CD14-positive monocyte (primary cell): Measurements from ENCODE around the gene YES1. TPM values are rescaled to one million over a fixed set of nuclear protein-coding genes. Genes with fewer than 3 reads are reported as not detected.
A peak's percentile ranks its signal among the peaks of the same experiment; 100 is the strongest.

Experiments
- DNase-seq, 3 donors: peaks; one replicate each; pipeline ENCODE4 v3.0.0-alpha.2; 2011 to 2022
- H2AFZ ChIP-seq: 2 replicates; pipeline ENCODE4 v1.6.0; 2012; ENCODE audit warnings: mild to moderate bottlenecking, low read depth, low read length, inconsistent platforms; ENCODE audit not compliant: insufficient read depth, poor library complexity, severe bottlenecking
- H3K27ac ChIP-seq, 2 donors: 1 replicate in 1 of 2; 2 replicates in 1 of 2; pipeline ENCODE4 v1.5.1; 2012 to 2013; ENCODE audit warnings: low read length in 2 of 2, control low read depth in 1 of 2, inconsistent platforms in 1 of 2, low read depth in 1 of 2, mild to moderate bottlenecking in 1 of 2
- H3K27me3 ChIP-seq, 2 donors: one replicate each; pipeline versions ENCODE4 v1.6.0 to v1.6.1; 2011 to 2013; ENCODE audit warnings: low read length in 2 of 2; ENCODE audit not compliant: control insufficient read depth in 2 of 2, insufficient read depth in 2 of 2
- H3K36me3 ChIP-seq, 2 donors: replicated peaks in 1 of 2; 1 replicate in 1 of 2; 2 replicates in 1 of 2; pipeline versions ENCODE4 v1.5.1 to v1.6.1; 2012 to 2013; ENCODE audit warnings: low read length in 2 of 2, control low read depth in 1 of 2, inconsistent platforms in 1 of 2, mild to moderate bottlenecking in 1 of 2; ENCODE audit not compliant: insufficient read depth in 2 of 2, control insufficient read depth in 1 of 2
- H3K4me1 ChIP-seq, 2 donors: 1 replicate in 1 of 2; 2 replicates in 1 of 2; pipeline versions ENCODE4 v1.5.1 to v1.6.1; 2012 to 2013; ENCODE audit warnings: low read length in 2 of 2, control low read depth in 1 of 2, inconsistent platforms in 1 of 2, mild to moderate bottlenecking in 1 of 2, moderate library complexity in 1 of 2; ENCODE audit not compliant: insufficient read depth in 2 of 2, control insufficient read depth in 1 of 2
- H3K4me2 ChIP-seq: replicated peaks from 2 replicates; pipeline ENCODE3; 2012; ENCODE audit warnings: low read length, moderate library complexity, mild to moderate bottlenecking; ENCODE audit not compliant: poor library complexity, severe bottlenecking; ENCODE audit errors: extremely low read depth
- H3K4me3 ChIP-seq, 3 experiments: fragments of 200-600 bp in 1 of 3; sonication (generic) in 1 of 3; replicated peaks in 1 of 3; 1 replicate in 2 of 3; 2 replicates in 1 of 3; pipeline ENCODE4 v1.5.1; 2011 to 2013; ENCODE audit warnings: low read length in 3 of 3, mild to moderate bottlenecking in 3 of 3, control low read depth in 2 of 3, low read depth in 2 of 3, inconsistent platforms in 1 of 3, moderate library complexity in 1 of 3
- H3K79me2 ChIP-seq: 2 replicates; pipeline ENCODE4 v1.6.0; 2012; ENCODE audit warnings: mild to moderate bottlenecking, control low read depth, inconsistent platforms, low read length, moderate library complexity; ENCODE audit not compliant: insufficient read depth
- H3K9ac ChIP-seq: 2 replicates; pipeline ENCODE4 v1.6.0; 2017; ENCODE audit warnings: low read length, mild to moderate bottlenecking; ENCODE audit not compliant: insufficient read depth, poor library complexity, severe bottlenecking
- H3K9me3 ChIP-seq, 2 donors: replicated peaks in 1 of 2; 1 replicate in 1 of 2; 2 replicates in 1 of 2; pipeline versions ENCODE4 v1.5.1 to v1.6.1; 2012 to 2013; ENCODE audit warnings: low read length in 2 of 2, control low read depth in 1 of 2; ENCODE audit not compliant: control insufficient read depth in 1 of 2, insufficient read depth in 1 of 2
- H4K20me1 ChIP-seq: 2 replicates; pipeline ENCODE4 v1.6.0; 2012; ENCODE audit warnings: mild to moderate bottlenecking, low read length, control low read depth, moderate library complexity; ENCODE audit not compliant: insufficient read depth
- H3K27ac Mint-ChIP-seq, 7 donors: one replicate each; pipeline ENCODE4 v1.8.0; 2020; ENCODE audit warnings: mild to moderate bottlenecking in 7 of 7, mixed read lengths in 7 of 7, moderate library complexity in 6 of 7, inconsistent platforms in 2 of 7
- H3K27me3 Mint-ChIP-seq, 3 donors: one replicate each; pipeline ENCODE4 v1.8.0; 2021 to 2022; ENCODE audit warnings: low read depth in 3 of 3, mild to moderate bottlenecking in 3 of 3, mixed read lengths in 3 of 3, moderate library complexity in 3 of 3, inconsistent platforms in 1 of 3
- H3K36me3 Mint-ChIP-seq, 2 donors: one replicate each; pipeline ENCODE4 v1.8.0; 2020; ENCODE audit warnings: mixed read lengths in 2 of 2, inconsistent platforms in 1 of 2, mild to moderate bottlenecking in 1 of 2
- H3K4me1 Mint-ChIP-seq: one replicate; pipeline ENCODE4 v1.8.0; 2020; ENCODE audit warnings: mild to moderate bottlenecking, mixed read lengths
- H3K4me3 Mint-ChIP-seq, 2 donors: one replicate each; pipeline ENCODE4 v1.8.0; 2020; ENCODE audit warnings: mild to moderate bottlenecking in 2 of 2, mixed read lengths in 2 of 2, moderate library complexity in 1 of 2
- H3K9me3 Mint-ChIP-seq, 7 donors: one replicate each; pipeline ENCODE4 v1.8.0; 2020 to 2022; ENCODE audit warnings: mixed read lengths in 7 of 7, mild to moderate bottlenecking in 6 of 7, moderate library complexity in 6 of 7, inconsistent platforms in 2 of 7
- WGBS: methylation state at CpG from one replicate; pipeline ENCODE4 v1.1.5; 2013; ENCODE audit warnings: missing lambda C conversion rate; ENCODE audit not compliant: insufficient coverage; 5-methylcytosine and 5-hydroxymethylcytosine counted together
- intact Hi-C, 2 donors: fragments of 100-400 bp; cut with micrococcal nuclease; formaldehyde crosslinking; loops; one replicate each; pipeline versions ENCODE4 v1.15.0 to v1.15.1; 2023
- polyA plus RNA-seq, 3 donors: library from polyadenylated mRNA; depleted of rRNA in 1 of 3; unstranded in 2 of 3; stranded (reverse) in 1 of 3; fragments of 300-500 nt in 2 of 3; fragments of >200 nt in 1 of 3; fragmentation: Illumina TruSeq in 2 of 3; gene quantifications; 1 replicate in 2 of 3; 2 replicates in 1 of 3; pipeline ENCODE4 v1.2.3, GENCODE V29; 2012 to 2021
- TF ChIP-seq, protein P1 (sequence below): fragments of 200-600 bp; IDR thresholded peaks from one replicate; pipeline ENCODE4 v1.8.0; 2022; ENCODE audit warnings: antibody characterized with exemption, mild to moderate bottlenecking

YES1 gene
- polyA plus RNA-seq, 3 donors = not detected

DNA sequence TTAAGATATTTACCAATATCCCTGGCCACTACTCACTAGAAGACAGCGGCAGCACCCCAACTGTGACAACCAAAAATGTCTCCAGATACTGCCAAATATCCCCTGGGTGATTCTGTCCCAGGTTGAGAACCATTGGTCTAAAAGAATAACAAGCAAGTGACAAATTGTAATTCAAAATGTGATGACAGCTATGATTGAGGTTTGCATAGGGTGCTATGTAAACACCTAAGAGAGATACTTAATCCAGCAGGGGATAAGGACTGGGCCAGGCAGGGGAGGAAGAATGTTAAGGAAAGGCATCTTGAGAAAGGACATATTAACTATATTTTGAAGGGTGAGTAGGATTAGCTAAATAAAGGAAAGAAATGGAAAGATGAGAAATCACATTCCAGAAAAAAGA, 61.6 kb downstream of the YES1 start:
- intact Hi-C loops = no loop called here
- no CpG with 5 or more reads among the region's 1 CpG for WGBS
- Mint-ChIP-seq H3K36me3 (no peaks in the 10 kb centered on the region), H3K27ac (no peak overlapping the region), H3K4me1 (no peaks in the 10 kb centered on the region), H3K27me3 (peaks cover 32 to 52% (median 41%) of the 10 kb centered on the region in 3 donors), H3K4me3 (peak overlapping the region in 1 of 2 donors; percentile 13), H3K9me3 (no peaks in the 10 kb centered on the region)
- TF ChIP-seq, protein P1, sequence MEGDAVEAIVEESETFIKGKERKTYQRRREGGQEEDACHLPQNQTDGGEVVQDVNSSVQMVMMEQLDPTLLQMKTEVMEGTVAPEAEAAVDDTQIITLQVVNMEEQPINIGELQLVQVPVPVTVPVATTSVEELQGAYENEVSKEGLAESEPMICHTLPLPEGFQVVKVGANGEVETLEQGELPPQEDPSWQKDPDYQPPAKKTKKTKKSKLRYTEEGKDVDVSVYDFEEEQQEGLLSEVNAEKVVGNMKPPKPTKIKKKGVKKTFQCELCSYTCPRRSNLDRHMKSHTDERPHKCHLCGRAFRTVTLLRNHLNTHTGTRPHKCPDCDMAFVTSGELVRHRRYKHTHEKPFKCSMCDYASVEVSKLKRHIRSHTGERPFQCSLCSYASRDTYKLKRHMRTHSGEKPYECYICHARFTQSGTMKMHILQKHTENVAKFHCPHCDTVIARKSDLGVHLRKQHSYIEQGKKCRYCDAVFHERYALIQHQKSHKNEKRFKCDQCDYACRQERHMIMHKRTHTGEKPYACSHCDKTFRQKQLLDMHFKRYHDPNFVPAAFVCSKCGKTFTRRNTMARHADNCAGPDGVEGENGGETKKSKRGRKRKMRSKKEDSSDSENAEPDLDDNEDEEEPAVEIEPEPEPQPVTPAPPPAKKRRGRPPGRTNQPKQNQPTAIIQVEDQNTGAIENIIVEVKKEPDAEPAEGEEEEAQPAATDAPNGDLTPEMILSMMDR = no peak
- no peaks in the 10 kb centered on the region for H3K9me3 ChIP-seq
- H3K27ac ChIP-seq = no peak overlapping the region
- H3K27me3 ChIP-seq = peaks cover 23 to 61% of the 10 kb centered on the region in 2 donors
- H3K4me3 ChIP-seq = no peak overlapping the region
- no peaks in the 10 kb centered on the region for H3K4me1 ChIP-seq
- no peaks in the 10 kb centered on the region for H3K36me3 ChIP-seq
- no peaks in the 10 kb centered on the region for H3K79me2 ChIP-seq
- no peak overlapping the region for H3K4me2 ChIP-seq
- DNase-seq = no peak
- no peak overlapping the region for H2AFZ ChIP-seq
- H4K20me1 ChIP-seq = no peaks in the 10 kb centered on the region
- no peak overlapping the region for H3K9ac ChIP-seq

DNA sequence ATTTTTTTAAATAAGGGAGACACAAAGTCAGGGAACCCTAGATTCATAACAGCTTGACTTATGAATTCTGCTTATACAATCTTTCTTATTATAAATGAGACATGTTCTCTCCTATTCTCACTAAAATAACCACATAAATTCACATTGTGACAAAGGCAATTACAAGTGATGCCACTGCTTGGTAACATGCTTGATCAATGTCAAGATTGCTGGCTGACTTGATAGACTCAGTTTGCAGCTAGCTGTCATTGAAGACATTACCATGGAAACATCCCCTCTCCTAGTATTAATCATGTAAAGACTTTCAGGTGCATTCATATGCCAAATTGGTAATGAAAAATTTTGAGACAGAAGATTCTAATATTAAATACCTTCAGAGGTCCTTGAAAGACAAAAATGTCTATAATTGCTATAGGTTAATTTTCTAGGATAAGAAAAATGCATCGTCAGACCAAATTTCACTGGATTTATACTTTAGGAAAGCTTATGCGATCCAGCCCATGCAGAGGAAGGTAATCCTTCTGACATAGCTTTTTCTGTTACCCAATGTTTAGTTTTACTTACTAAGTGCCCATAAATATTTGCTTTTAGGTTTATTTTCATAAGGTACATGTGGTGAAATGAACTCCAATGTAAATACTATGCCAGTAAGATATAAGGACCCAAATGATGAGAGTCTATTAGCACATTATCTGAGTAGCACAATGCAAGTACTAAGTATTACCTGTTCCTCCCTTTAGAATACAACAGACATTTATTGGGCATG, 67.0 kb downstream of the YES1 start:
- H2AFZ ChIP-seq = no peak overlapping the region
- no peak overlapping the region for H3K27ac ChIP-seq
- no peaks in the 10 kb centered on the region for H4K20me1 ChIP-seq
- DNase-seq = no peak
- H3K4me1 ChIP-seq = no peaks in the 10 kb centered on the region
- Mint-ChIP-seq H3K9me3 (peaks cover 0 to 2% (median 0%) of the 10 kb centered on the region in 7 donors), H3K27me3 (peaks cover 33 to 53% (median 36%) of the 10 kb centered on the region in 3 donors), H3K4me3 (peak overlapping the region in 1 of 2 donors; percentile 17), H3K4me1 (no peaks in the 10 kb centered on the region), H3K27ac (no peak overlapping the region), H3K36me3 (no peaks in the 10 kb centered on the region)
- no peaks in the 10 kb centered on the region for H3K79me2 ChIP-seq
- no CpG with 5 or more reads among the region's 2 CpGs for WGBS
- H3K27me3 ChIP-seq = peaks cover 24 to 67% of the 10 kb centered on the region in 2 donors
- no peaks in the 10 kb centered on the region for H3K36me3 ChIP-seq
- intact Hi-C loops = loop anchor here in 1 of 2 donors (5.0 kb wide), 1 partner anchor 87 kb away; no protein-coding TSS in a partner anchor
- H3K4me3 ChIP-seq = no peak overlapping the region
- no peaks in the 10 kb centered on the region for H3K9me3 ChIP-seq
- TF ChIP-seq, protein P1 = no peak
- H3K4me2 ChIP-seq = no peak overlapping the region
- no peak overlapping the region for H3K9ac ChIP-seq
